Endothelial cell of umbilical vein (primary cell): ENCODE measurements around the gene TLCD3B.

Experiments used
- EZH2 ChIP-seq: IDR thresholded peaks from 2 replicates; pipeline ENCODE4 v1.6.1; 2012; ENCODE audit warnings: borderline replicate concordance, low read depth, mild to moderate bottlenecking, moderate library complexity, low read length, inconsistent platforms; ENCODE audit not compliant: severe bottlenecking
- JUN ChIP-seq: IDR thresholded peaks from 2 replicates; pipeline ENCODE4 v1.6.1; 2011; ENCODE audit warnings: borderline replicate concordance, low read depth; ENCODE audit not compliant: insufficient read length, insufficient read depth
- MYC ChIP-seq: IDR thresholded peaks from one replicate; pipeline ENCODE4 v1.6.1; 2011; ENCODE audit warnings: mild to moderate bottlenecking, low read depth, low read length
- POLR2A ChIP-seq: IDR thresholded peaks from 2 replicates; pipeline ENCODE4 v1.6.1; 2012; ENCODE audit warnings: low read depth, mild to moderate bottlenecking, control low read depth, low read length
- POLR2AphosphoS5 ChIP-seq: IDR thresholded peaks from 2 replicates; pipeline ENCODE4 v1.6.1; 2012; ENCODE audit warnings: low read depth, mild to moderate bottlenecking, control low read depth, low read length, moderate library complexity; ENCODE audit not compliant: insufficient read depth
- TF ChIP-seq, protein P1 (sequence below), 2 donors: IDR thresholded peaks; 1 replicate in 1 of 2; 2 replicates in 1 of 2; pipeline ENCODE4 v1.5.1; 2011; ENCODE audit warnings: low read length in 2 of 2, mild to moderate bottlenecking in 2 of 2, moderate library complexity in 2 of 2, control low read depth in 1 of 2, inconsistent platforms in 1 of 2, low read depth in 1 of 2; ENCODE audit not compliant: insufficient read depth in 1 of 2; ENCODE audit errors: extremely low read depth in 1 of 2

- TF ChIP-seq JUN (no peak), POLR2AphosphoS5 (no peak), EZH2 (no peak), POLR2A (no peak), MYC (no peak)
- TF ChIP-seq, protein P1, sequence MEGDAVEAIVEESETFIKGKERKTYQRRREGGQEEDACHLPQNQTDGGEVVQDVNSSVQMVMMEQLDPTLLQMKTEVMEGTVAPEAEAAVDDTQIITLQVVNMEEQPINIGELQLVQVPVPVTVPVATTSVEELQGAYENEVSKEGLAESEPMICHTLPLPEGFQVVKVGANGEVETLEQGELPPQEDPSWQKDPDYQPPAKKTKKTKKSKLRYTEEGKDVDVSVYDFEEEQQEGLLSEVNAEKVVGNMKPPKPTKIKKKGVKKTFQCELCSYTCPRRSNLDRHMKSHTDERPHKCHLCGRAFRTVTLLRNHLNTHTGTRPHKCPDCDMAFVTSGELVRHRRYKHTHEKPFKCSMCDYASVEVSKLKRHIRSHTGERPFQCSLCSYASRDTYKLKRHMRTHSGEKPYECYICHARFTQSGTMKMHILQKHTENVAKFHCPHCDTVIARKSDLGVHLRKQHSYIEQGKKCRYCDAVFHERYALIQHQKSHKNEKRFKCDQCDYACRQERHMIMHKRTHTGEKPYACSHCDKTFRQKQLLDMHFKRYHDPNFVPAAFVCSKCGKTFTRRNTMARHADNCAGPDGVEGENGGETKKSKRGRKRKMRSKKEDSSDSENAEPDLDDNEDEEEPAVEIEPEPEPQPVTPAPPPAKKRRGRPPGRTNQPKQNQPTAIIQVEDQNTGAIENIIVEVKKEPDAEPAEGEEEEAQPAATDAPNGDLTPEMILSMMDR (IDR thresholded peaks at IDR 0.05; ENCODE audit: extremely low read depth in 1 of 2, insufficient read depth in 1 of 2, low read depth in 1 of 2, low read length in 2 of 2): no peak
These were observed 13.8 kb downstream of the TLCD3B start for GRCh38 chr16:30017277-30017656.
